ENCODE results near the gene C10orf120.

- TF ChIP-seq CTCF (IDR thresholded peaks at IDR 0.05) (no peak), POLR2A (IDR thresholded peaks at IDR 0.05) (no peak)
These were observed 26.4 kb downstream of the C10orf120 start for GRCh38 chr10:122673269-122673668.

All from uterus (tissue), 2 donors.